ENCODE data around the gene FZR1.
A peak's percentile ranks its signal among the peaks of the same experiment; 100 is the strongest.

The FZR1 gene

GRCh38 chr19:3474010-3474409, 32.1 kb upstream of the FZR1 start:
- DNase-seq = no peak

GRCh38 chr19:3474614-3475013, 31.5 kb upstream of the FZR1 start:
- no peak for DNase-seq

DNA sequence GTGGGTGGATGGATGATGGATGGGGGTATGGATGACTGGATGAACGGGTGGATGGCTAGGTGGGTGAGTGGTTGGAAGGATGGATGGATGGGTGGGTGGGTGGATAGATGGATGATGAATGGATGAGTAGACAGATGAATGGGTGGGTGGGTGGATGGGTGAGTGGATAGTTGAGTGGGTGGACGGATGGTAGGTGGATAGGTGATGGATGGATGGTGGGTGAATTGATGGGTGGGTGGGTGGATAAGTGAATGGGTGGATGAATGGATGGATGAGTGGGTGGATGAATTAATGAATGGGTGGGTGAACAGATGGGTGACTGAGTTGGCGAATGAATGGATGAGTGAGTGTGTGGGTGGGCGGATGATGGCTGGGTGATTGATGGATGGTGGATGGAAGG, 30.7 kb upstream of the FZR1 start:
- DNase-seq = no peak

DNA sequence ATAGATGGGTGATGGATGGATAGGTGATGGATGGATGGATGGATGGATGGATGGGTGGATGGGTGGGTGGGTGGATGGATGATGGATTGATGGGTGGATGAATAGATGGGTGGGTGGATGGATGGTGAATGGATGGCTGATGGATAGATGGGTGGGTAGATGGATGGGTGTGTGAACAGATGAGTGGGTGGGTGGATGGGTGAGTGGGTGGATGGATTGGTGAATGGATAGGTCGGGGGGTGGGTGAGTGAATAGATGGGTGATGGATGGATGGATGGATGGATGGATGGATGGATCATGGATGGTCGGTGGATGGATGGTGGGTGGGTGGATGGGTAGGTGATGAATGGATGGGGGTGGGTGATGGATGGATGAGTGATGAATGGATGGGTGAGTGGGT, 29.3 kb upstream of the FZR1 start:
- DNase-seq = no peak

- DNase-seq = no peak
These were observed 28.6 kb upstream of the FZR1 start for GRCh38 chr19:3477506-3477905.

GRCh38 chr19:3477951-3478350, 28.2 kb upstream of the FZR1 start:
- DNase-seq = no peak

DNA sequence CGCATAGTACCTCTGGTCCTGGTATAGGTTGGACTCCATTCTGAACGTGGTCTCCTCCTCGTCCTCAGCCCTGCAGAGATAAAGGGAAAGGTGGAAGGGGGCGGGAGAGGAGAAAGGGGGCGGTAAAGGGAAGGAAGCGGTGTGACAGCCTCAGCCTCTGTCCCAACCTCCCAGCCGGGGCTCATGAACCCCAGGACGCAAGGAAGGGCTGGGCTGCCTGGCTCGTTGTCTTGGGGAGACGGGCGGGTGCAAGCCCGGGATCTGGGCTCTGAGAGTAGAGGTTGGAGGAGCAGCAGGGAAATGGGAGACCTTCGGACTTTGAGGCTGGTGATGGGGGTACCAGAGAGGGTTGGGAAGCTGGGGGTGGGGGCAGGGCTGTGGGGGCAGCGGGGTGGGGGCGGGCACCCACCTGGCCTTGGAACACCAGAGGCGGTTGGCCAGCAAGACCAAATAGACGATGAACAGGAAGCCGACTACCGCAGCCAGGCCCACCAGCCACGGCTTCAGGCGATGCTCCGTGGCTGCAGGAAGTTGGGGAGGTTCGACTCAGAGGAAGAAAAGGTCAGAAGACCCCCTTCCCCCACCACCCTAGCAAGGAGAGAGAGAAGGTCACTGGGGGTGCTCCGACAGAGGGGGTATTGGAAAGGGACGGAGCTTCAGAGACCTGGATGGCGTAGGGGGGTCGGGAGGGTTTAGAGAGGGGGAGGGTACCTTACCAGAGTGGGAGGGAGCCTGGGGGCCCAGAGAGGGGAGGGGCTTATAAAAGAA, 27.5 kb upstream of the FZR1 start:
- no peak for DNase-seq

GRCh38 chr19:3479177-3479833, 26.8 kb upstream of the FZR1 start:
- peak; percentile 64 for DNase-seq

DNA sequence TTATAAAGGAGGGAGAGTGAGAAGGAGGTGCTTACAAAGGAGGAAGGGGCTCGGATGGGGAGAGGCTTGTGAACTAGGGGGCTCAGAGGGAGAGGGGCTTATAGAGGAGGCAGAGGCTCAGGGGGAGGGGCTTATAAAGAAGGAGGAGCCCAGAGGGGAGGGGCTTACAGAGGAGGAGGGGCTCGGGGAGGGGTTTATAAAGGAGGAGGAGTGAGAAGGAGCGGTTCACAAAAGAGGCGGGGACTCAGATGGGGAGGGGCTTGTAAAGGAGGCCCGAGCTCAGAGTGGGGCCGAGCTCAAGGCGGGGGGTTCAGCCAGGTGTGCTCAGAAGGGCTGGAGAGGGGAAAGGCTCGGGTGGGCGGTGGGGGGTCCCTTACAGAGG, 26.3 kb upstream of the FZR1 start:
- DNase-seq = peak; percentile 32

DNA sequence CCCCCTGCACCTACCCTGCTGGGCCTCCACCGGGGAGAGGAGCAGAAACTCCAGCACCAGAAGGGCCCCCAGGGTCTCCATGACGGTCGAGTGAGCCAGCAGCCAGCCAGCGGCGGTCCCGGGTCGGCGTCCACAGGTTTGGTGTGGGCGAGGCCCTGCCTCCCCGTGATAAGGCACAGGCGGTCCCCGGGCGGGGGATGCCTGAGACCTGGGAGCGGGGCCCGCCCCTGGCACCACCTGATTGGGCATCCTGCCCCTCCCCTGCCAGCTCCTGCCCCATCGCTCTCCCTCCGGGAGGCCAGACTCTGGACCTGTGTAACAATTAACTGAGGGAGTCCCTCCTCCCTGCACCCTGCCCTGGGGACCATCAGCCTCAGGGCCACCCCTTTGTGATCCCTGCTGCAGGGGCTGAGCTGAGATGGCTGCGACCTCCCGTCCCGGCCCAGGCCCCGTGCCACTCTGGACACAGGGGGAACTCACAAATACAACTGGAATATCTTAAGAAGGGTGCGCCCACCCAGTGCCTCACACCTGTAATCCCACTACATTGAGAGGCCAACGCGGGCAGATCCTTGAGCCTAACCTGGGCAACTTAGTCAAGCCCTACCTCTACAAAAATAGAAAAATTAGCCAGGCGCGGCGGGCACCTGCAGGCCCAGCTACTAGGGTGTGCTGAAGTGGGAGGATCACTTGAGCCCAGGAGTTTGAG, 25.6 kb upstream of the FZR1 start, which contains the start of gene SMIM24:
SMIM24 (minus strand) TSS at position 143 of the 709 bp plus-strand sequence; CDS start at position 81, 62 bp downstream.
- peak; percentile 23 for DNase-seq

DNA sequence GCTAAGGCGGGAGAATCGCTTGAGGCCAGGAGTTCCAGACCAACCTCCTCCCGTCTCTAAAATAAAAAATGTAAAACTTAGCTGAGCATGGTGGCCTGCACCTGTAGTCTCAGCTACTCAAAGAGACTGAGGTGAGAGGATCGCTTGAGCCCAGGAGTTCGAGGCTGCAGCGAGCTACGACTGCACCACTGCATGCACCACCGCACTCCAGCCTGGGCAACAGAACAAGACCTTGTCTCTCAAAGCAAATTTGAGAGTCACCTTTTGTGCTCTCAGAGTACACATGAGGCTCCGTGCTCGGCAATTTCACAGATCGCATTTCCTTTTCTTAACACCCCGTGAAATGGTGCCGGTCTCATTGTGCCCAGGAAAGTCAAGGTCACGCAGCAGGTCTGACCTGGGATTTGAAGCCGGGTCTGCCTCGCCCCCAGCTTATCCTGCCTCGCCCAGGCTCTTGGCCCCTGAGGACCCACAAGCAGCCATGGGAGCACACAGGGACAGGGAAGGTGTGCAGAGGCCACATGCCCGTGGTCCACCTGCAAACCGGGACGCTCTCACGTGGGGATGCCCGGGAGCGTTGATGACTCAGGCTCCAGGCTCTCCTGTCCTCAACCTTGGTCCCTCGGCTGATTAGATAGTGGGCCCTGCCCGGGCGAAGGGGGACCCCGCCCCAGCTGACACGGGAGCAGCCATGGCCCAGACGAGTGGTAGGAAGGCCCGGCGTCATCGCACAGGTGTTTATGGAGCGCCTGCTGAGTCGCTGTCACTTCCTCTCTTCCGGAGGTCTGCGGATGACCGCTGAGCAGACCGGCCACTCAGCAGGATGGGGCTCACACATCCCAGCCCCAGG, 24.6 kb upstream of the FZR1 start:
- DNase-seq = no peak

- DNase-seq = no peak
These were observed 23.4 kb upstream of the FZR1 start for GRCh38 chr19:3482507-3483225.

- DNase-seq = no peak
These were observed 22.9 kb upstream of the FZR1 start, which contains the start of gene SMIM44 for GRCh38 chr19:3483226-3483628. Gene SMIM44 (minus strand): TSS chr19:3483441. CDS start chr19:3483403, 38 bp downstream.

GRCh38 chr19:3491396-3492119, 14.6 kb upstream of the FZR1 start:
- DNase-seq = no peak

- no peak for DNase-seq
These were observed 13.8 kb upstream of the FZR1 start for GRCh38 chr19:3492131-3492839.

- DNase-seq = no peak
These were observed 13.2 kb upstream of the FZR1 start for GRCh38 chr19:3492919-3493318.

- no peak for DNase-seq
These were observed 12.5 kb upstream of the FZR1 start for GRCh38 chr19:3493651-3494050.

DNA sequence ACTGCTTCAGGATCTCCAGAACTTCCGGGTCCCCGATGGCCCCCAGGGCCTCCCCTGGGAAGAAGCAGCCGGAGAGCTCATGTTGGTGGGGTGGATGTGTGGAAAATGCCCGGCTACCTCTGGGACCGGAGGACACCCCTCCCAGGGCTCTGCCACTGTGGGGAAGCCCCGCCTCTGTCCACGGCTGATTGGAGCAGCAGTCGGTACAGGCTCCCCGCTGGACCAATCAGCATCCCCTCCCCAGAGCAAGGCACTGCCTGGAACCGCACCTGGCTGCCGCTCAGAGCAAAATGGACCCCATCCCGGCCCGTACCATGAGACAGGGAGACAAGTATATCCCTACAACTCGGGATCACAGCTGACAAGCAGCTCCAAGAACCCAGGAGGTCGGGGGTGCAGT, 12.1 kb upstream of the FZR1 start:
- DNase-seq = no peak

- no peak for DNase-seq
These were observed 11.6 kb upstream of the FZR1 start for GRCh38 chr19:3494559-3494958.

GRCh38 chr19:3496392-3497273, 9.5 kb upstream of the FZR1 start:
- no peak for DNase-seq

All from hematopoietic multipotent progenitor cell treated with erythropoietin and hydrocortisone succinate and interleukin-3 and kit ligand, for 8 days (in vitro differentiated cells).